PC-3 (cell line): ENCODE measurements around the gene CLASP1.

Experiments used
- EZH2 ChIP-seq: fragments of 300-600 bp; sonication (generic); IDR thresholded peaks from one replicate; pipeline ENCODE4 v1.6.1; 2017; ENCODE audit warnings: antibody characterized with exemption, mild to moderate bottlenecking, low read length; ENCODE audit not compliant: unreplicated experiment
- EZH2phosphoT487 ChIP-seq: fragments of 300-600 bp; sonication (generic); IDR thresholded peaks from 2 replicates; pipeline ENCODE4 v1.6.1; 2018; ENCODE audit warnings: mild to moderate bottlenecking, antibody characterized with exemption, low read length, borderline replicate concordance
- TF ChIP-seq, protein P1 (sequence below): fragments of 300-600 bp; sonication (generic); conservative IDR thresholded peaks from 2 replicates; pipeline ENCODE4 v1.5.1; 2017; ENCODE audit warnings: antibody characterized with exemption, low read depth, mild to moderate bottlenecking, low read length

DNA sequence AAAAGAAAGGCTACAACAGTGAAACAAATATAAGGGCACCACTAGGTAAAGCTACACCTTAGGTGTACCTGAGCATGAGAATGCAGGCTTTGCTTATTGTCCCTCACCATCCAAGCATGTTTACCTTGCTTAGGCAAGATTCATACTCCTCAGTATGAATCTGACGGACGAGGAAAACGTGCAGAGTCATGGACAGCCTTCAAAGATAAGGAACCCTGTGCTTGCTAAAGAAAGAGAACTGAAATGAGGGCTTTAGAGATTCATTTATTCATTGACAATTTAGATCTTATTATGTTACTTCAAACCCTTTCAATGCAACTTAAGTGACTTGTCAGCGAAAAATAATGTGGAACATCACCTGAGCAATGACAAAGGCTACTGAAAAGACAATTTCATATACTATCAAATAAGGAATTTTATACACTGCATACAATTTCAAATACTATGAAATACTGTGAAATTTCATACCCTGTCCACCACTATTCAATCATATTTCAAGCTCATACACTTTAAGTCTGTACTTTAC, 21.7 kb downstream of the CLASP1 start:
- TF ChIP-seq, protein P1, sequence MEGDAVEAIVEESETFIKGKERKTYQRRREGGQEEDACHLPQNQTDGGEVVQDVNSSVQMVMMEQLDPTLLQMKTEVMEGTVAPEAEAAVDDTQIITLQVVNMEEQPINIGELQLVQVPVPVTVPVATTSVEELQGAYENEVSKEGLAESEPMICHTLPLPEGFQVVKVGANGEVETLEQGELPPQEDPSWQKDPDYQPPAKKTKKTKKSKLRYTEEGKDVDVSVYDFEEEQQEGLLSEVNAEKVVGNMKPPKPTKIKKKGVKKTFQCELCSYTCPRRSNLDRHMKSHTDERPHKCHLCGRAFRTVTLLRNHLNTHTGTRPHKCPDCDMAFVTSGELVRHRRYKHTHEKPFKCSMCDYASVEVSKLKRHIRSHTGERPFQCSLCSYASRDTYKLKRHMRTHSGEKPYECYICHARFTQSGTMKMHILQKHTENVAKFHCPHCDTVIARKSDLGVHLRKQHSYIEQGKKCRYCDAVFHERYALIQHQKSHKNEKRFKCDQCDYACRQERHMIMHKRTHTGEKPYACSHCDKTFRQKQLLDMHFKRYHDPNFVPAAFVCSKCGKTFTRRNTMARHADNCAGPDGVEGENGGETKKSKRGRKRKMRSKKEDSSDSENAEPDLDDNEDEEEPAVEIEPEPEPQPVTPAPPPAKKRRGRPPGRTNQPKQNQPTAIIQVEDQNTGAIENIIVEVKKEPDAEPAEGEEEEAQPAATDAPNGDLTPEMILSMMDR, result no peak
- TF ChIP-seq EZH2 (no peak), EZH2phosphoT487 (no peak)
